Nephron (organoid): ENCODE results near the gene IQCK.

Source experiments
- H3K27ac Mint-ChIP-seq, 3 experiments: 2 replicates each; pipeline ENCODE4 v1.8.0; 2020; ENCODE audit warnings: mixed read lengths in 3 of 3, mild to moderate bottlenecking in 2 of 3, moderate library complexity in 1 of 3
- H3K27me3 Mint-ChIP-seq: 2 replicates; pipeline ENCODE4 v1.8.0; 2021; ENCODE audit warnings: low read depth, mild to moderate bottlenecking, moderate library complexity, mixed read lengths
- H3K36me3 Mint-ChIP-seq: 2 replicates; pipeline ENCODE4 v1.8.0; 2020; ENCODE audit warnings: low read depth, mixed read lengths
- H3K4me1 Mint-ChIP-seq: 2 replicates; pipeline ENCODE4 v1.8.0; 2020; ENCODE audit warnings: mixed read lengths
- H3K4me3 Mint-ChIP-seq, 3 experiments: 2 replicates each; pipeline ENCODE4 v1.8.0; 2020; ENCODE audit warnings: mild to moderate bottlenecking in 3 of 3, mixed read lengths in 3 of 3, moderate library complexity in 2 of 3
- H3K9me3 Mint-ChIP-seq: 2 replicates; pipeline ENCODE4 v1.8.0; 2020; ENCODE audit warnings: mixed read lengths
- CTCF ChIP-seq, 3 experiments: fragments of 200-600 bp; sonication (generic); IDR thresholded peaks; one replicate each; pipeline ENCODE4 v1.5.0; 2021; ENCODE audit warnings: antibody characterized with exemption in 3 of 3; ENCODE audit not compliant: unreplicated experiment in 3 of 3

IQCK gene

GRCh38 chr16:19844945-19845641 lies 127.0 kb downstream of the IQCK start:
- no peaks in the 10 kb centered on the region for H3K9me3 Mint-ChIP-seq
- H3K4me1 Mint-ChIP-seq: peaks cover 53% of the 10 kb centered on the region
- H3K36me3 Mint-ChIP-seq: peaks cover 8% of the 10 kb centered on the region
- peak overlapping the region; percentile 58 to 83 (median 67) for H3K27ac Mint-ChIP-seq
- H3K4me3 Mint-ChIP-seq: no peak overlapping the region
- no peak for TF ChIP-seq CTCF (IDR thresholded peaks at IDR 0.05; ENCODE audit: unreplicated experiment in 3 of 3)
- peaks cover 4% of the 10 kb centered on the region for H3K27me3 Mint-ChIP-seq

- Mint-ChIP-seq H3K4me3 (no peak overlapping the region), H3K36me3 (peaks cover 8% of the 10 kb centered on the region), H3K4me1 (peaks cover 42% of the 10 kb centered on the region), H3K27me3 (peaks cover 4% of the 10 kb centered on the region), H3K9me3 (no peaks in the 10 kb centered on the region), H3K27ac (peak overlapping the region in 2 of 3 experiments; percentile 21 to 72)
- no peak for TF ChIP-seq CTCF (IDR thresholded peaks at IDR 0.05; ENCODE audit: unreplicated experiment in 3 of 3)
Observed at GRCh38 chr16:19846436-19846835, 128.4 kb downstream of the IQCK start.

GRCh38 chr16:19848756-19849155 lies 130.7 kb downstream of the IQCK start:
- TF ChIP-seq CTCF (IDR thresholded peaks at IDR 0.05; ENCODE audit: unreplicated experiment in 3 of 3): no peak
- Mint-ChIP-seq H3K4me1 (peaks cover 35% of the 10 kb centered on the region), H3K4me3 (no peak overlapping the region), H3K27ac (no peak overlapping the region), H3K36me3 (peaks cover 8% of the 10 kb centered on the region), H3K27me3 (peaks cover 4% of the 10 kb centered on the region), H3K9me3 (no peaks in the 10 kb centered on the region)

GRCh38 chr16:19850131-19850817 lies 132.2 kb downstream of the IQCK start:
- H3K4me1 Mint-ChIP-seq: peaks cover 31% of the 10 kb centered on the region
- H3K27me3 Mint-ChIP-seq: peaks cover 4% of the 10 kb centered on the region
- H3K36me3 Mint-ChIP-seq: peaks cover 4% of the 10 kb centered on the region
- no peak overlapping the region for H3K4me3 Mint-ChIP-seq
- no peaks in the 10 kb centered on the region for H3K9me3 Mint-ChIP-seq
- no peak for TF ChIP-seq CTCF (IDR thresholded peaks at IDR 0.05; ENCODE audit: unreplicated experiment in 3 of 3)
- peak overlapping the region in 1 of 3 experiments; percentile 26 for H3K27ac Mint-ChIP-seq

GRCh38 chr16:19851476-19851875 lies 133.4 kb downstream of the IQCK start:
- H3K27ac Mint-ChIP-seq: peak overlapping the region in 1 of 3 experiments; percentile 40
- H3K27me3 Mint-ChIP-seq: peaks cover 4% of the 10 kb centered on the region
- no peaks in the 10 kb centered on the region for H3K9me3 Mint-ChIP-seq

More at GRCh38 chr16:19851476-19851875, 133.4 kb downstream of the IQCK start:
- TF ChIP-seq CTCF (IDR thresholded peaks at IDR 0.05; ENCODE audit: unreplicated experiment in 3 of 3): no peak
- Mint-ChIP-seq H3K4me1 (peaks cover 28% of the 10 kb centered on the region), H3K36me3 (peaks cover 13% of the 10 kb centered on the region), H3K4me3 (no peak overlapping the region)
